Loucy (cell line): ENCODE measurements around the gene TRIM31.

Source experiments
- H2AFZ ChIP-seq: fragments of 200-600 bp; sonication (generic); 2 replicates; pipeline ENCODE4 v1.6.0; 2016; ENCODE audit warnings: antibody characterized with exemption, mild to moderate bottlenecking, low read length, moderate library complexity
- H3F3A ChIP-seq: fragments of 200-600 bp; 2 replicates; pipeline ENCODE4 v1.6.0; 2016; ENCODE audit warnings: antibody characterized with exemption, low read depth, mild to moderate bottlenecking
- H3K27me3 ChIP-seq: fragments of 200-600 bp; sonication (generic); 2 replicates; pipeline ENCODE4 v1.6.1; 2014; ENCODE audit warnings: low read length, mild to moderate bottlenecking; ENCODE audit not compliant: insufficient read depth, poor library complexity, severe bottlenecking
- H3K36me3 ChIP-seq: fragments of 200-600 bp; sonication (generic); 2 replicates; pipeline ENCODE4 v1.6.1; 2016; ENCODE audit warnings: low read length; ENCODE audit not compliant: insufficient read depth
- H3K4me1 ChIP-seq: fragments of 200-600 bp; sonication (generic); 2 replicates; pipeline ENCODE4 v1.5.1; 2014; ENCODE audit warnings: low read length, mild to moderate bottlenecking; ENCODE audit not compliant: insufficient read depth, poor library complexity, severe bottlenecking
- H3K4me2 ChIP-seq: fragments of 200-600 bp; sonication (generic); 2 replicates; pipeline ENCODE4 v1.6.0; 2014; ENCODE audit warnings: antibody characterized with exemption, low read length, low read depth, mild to moderate bottlenecking; ENCODE audit not compliant: poor library complexity, severe bottlenecking
- H3K4me3 ChIP-seq: fragments of 200-600 bp; sonication (generic); 2 replicates; pipeline ENCODE4 v1.5.1; 2014; ENCODE audit warnings: low read length, mild to moderate bottlenecking, mixed read lengths; ENCODE audit not compliant: poor library complexity, severe bottlenecking
- H3K79me2 ChIP-seq: fragments of 200-600 bp; sonication (generic); 2 replicates; pipeline ENCODE4 v1.6.1; 2014; ENCODE audit warnings: low read length; ENCODE audit not compliant: insufficient read depth
- H3K9ac ChIP-seq: fragments of 200-600 bp; sonication (generic); 2 replicates; pipeline ENCODE4 v1.6.0; 2014; ENCODE audit warnings: mild to moderate bottlenecking, low read depth, low read length, moderate library complexity; ENCODE audit not compliant: poor library complexity, severe bottlenecking
- H3K9me2 ChIP-seq: fragments of 200-600 bp; sonication (generic); replicated peaks from 2 replicates; pipeline ENCODE4 v1.6.1; 2016; ENCODE audit warnings: low read depth, low read length, mixed read lengths
- H3K9me3 ChIP-seq: fragments of 200-600 bp; sonication (generic); 2 replicates; pipeline ENCODE4 v1.6.1; 2014; ENCODE audit warnings: mild to moderate bottlenecking, antibody characterized with exemption, low read length, low read depth; ENCODE audit not compliant: insufficient read depth
- H4K20me1 ChIP-seq: fragments of 200-600 bp; sonication (generic); 2 replicates; pipeline ENCODE4 v1.6.0; 2014; ENCODE audit warnings: antibody characterized with exemption, low read length, mild to moderate bottlenecking; ENCODE audit not compliant: insufficient read depth, poor library complexity, severe bottlenecking
- CTCF ChIP-seq: fragments of 200-600 bp; sonication (generic); conservative IDR thresholded peaks from 2 replicates; pipeline ENCODE4 v1.5.1; 2014; ENCODE audit warnings: mild to moderate bottlenecking, antibody characterized with exemption, low read length
- EZH2phosphoT487 ChIP-seq: fragments of 200-600 bp; IDR thresholded peaks from 2 replicates; pipeline ENCODE4 v1.6.1; 2018; ENCODE audit warnings: antibody characterized with exemption, mild to moderate bottlenecking, moderate library complexity, borderline replicate concordance

The TRIM31 gene, protein sequence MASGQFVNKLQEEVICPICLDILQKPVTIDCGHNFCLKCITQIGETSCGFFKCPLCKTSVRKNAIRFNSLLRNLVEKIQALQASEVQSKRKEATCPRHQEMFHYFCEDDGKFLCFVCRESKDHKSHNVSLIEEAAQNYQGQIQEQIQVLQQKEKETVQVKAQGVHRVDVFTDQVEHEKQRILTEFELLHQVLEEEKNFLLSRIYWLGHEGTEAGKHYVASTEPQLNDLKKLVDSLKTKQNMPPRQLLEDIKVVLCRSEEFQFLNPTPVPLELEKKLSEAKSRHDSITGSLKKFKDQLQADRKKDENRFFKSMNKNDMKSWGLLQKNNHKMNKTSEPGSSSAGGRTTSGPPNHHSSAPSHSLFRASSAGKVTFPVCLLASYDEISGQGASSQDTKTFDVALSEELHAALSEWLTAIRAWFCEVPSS

DNA sequence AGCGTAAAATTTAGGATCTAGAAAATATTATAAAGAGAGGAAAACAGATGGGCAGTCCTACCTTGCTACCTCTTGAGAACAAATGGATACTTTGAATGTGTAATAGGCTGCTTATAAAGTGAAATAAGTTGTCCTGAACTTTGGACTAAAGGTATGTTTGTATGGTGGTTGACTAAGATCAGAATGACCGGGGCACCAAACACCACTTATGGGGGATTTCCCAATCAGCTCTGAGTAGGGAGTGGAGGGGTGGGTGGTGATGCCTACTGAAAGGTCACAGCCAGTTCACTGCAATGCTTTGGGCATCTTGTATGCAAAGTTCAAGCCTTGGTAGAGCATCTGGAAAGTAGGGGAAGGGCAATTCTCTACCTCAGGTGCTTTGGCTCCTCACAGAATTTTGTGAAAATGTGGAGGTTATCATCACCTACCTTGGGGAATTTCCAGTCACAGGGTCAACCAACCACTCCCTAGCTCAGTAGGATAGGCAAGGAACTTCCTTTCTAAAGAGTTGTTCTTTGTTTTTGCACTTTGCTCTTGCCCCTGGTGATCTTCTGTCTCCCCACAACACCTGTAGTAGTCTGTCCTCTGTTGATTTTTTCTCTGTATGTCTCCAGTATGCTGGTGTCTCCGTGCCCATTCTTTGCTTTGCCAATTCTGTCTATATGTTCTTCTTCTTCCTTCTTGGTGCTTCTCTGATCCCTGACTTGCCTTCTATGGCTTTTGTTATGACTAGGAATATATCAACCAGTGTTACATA lies at the start of gene TRIM31:
Gene TRIM31 (minus strand): TSS at position 88 of the 757 bp plus-strand sequence. CDS start 285 bp downstream, outside the sequence.
- H3K4me1 ChIP-seq = peaks cover 15% of the 10 kb centered on the region
- no peaks in the 10 kb centered on the region for H3K9me3 ChIP-seq
- H3K27me3 ChIP-seq = no peaks in the 10 kb centered on the region
- no peak within 1 kb of the TSS for H2AFZ ChIP-seq
- no peaks in the 10 kb centered on the region for H3F3A ChIP-seq
- H3K4me2 ChIP-seq = no peak within 1 kb of the TSS
- no peaks in the 10 kb centered on the region for H3K9me2 ChIP-seq
- TF ChIP-seq EZH2phosphoT487 = no peak
- TF ChIP-seq CTCF = no peak
- no peaks in the 10 kb centered on the region for H4K20me1 ChIP-seq
- no peaks in the 10 kb centered on the region for H3K79me2 ChIP-seq
- H3K4me3 ChIP-seq = no peak within 1 kb of the TSS
- no peaks in the 10 kb centered on the region for H3K36me3 ChIP-seq
- H3K9ac ChIP-seq = no peak within 1 kb of the TSS

DNA sequence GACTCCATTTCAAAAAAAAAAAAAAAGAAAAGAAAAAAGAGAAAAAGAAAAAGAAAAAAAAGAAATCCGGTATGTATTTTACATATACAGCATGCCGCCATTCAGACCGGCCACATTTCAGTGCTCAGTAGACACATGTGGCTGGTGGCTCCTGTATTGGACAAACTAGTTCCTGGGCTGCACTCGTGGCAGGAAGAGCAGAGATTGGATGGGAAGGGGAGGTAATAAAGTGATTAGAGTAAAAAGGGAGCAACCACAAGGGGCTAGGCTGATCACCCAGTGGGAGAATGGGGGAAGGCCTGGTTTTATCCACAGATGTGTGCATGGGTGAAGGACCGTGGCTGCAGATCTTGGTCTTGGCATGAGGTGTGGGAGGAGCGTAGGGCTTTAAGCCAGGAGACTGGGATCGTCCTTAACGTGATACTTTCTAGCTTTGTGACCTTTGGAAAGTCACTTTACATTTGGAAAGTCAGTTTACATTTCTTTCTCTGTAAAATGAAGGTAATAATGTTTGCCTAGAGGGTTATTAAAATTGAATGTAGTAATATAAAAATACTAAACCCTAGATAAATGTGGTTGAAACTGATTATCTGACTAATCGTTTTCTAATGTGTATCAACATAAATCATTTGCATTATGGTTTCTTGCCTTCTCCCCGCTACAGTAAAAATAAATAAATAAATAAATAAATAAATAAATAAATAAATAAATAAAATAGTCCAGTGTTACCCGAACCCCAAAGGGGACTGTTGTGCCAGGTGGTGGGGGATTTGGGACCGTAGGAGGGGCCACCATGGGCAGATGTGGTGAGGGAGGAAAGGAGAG lies 49.6 kb upstream of the TRIM31 start:
- H4K20me1 ChIP-seq = no peaks in the 10 kb centered on the region
- H2AFZ ChIP-seq = no peak overlapping the region
- no peaks in the 10 kb centered on the region for H3K79me2 ChIP-seq
- H3F3A ChIP-seq = peaks cover 3% of the 10 kb centered on the region; the same call in 1 of the 2 replicates
- peaks cover 44% of the 10 kb centered on the region for H3K4me1 ChIP-seq
- H3K4me3 ChIP-seq = no peak overlapping the region
- no peaks in the 10 kb centered on the region for H3K36me3 ChIP-seq
- H3K9me3 ChIP-seq = no peaks in the 10 kb centered on the region
- no peak for TF ChIP-seq EZH2phosphoT487
- no peak for TF ChIP-seq CTCF
- no peak overlapping the region for H3K4me2 ChIP-seq
- H3K27me3 ChIP-seq = no peaks in the 10 kb centered on the region
- no peaks in the 10 kb centered on the region for H3K9me2 ChIP-seq
- H3K9ac ChIP-seq = no peak overlapping the region

DNA sequence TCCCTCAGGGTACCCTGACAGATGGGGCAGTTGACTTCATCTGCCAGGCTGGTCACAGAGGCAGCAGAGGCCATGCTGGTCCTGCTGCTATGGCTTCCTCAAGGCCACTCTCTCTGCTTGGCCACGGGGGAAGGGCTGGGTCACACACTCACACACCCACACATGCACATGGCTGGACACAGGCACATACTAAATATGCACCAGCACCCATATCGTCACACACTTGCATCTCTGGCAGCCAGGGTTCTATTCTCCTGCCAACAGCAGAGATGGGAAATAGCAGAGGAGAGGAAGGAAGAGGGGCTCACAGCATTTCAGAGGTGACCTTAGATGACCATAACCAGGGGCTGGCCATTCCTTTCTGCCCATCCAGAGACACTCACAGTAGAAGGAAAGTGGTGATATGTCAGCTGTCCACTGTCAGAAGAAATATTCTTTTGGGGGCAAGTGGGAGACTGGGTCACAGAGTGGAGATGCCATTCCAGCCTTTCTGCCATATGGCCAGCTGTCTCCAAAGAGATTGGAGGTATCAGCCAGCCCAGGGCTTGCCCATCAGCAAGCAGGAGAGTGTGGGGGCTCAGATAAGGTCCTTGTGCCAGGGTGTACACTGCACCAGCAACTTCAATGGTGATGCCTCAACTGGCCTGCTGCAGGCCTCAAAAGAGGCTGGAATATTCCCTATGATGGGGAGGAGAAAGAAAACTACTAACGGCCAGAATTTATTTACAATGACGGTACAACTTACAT lies 48.1 kb upstream of the TRIM31 start, which contains the start of gene TRIM10:
Gene TRIM10 (minus strand): TSS at position 427 of the 747 bp plus-strand sequence. CDS start 353 bp downstream, at position 74.
- H3K4me2 ChIP-seq = no peak within 1 kb of the TSS
- TF ChIP-seq EZH2phosphoT487 = no peak
- TF ChIP-seq CTCF = no peak
- no peaks in the 10 kb centered on the region for H3K27me3 ChIP-seq
- no peak within 1 kb of the TSS for H3K9ac ChIP-seq
- H3K9me2 ChIP-seq = no peaks in the 10 kb centered on the region
- H3K4me1 ChIP-seq = peaks cover 34% of the 10 kb centered on the region
- no peaks in the 10 kb centered on the region for H3K79me2 ChIP-seq
- no peaks in the 10 kb centered on the region for H4K20me1 ChIP-seq
- no peaks in the 10 kb centered on the region for H3K36me3 ChIP-seq
- no peaks in the 10 kb centered on the region for H3K9me3 ChIP-seq
- no peaks in the 10 kb centered on the region for H3F3A ChIP-seq
- H3K4me3 ChIP-seq = no peak within 1 kb of the TSS
- H2AFZ ChIP-seq = no peak within 1 kb of the TSS
